Kidney epithelial cell (primary cell): ENCODE data around the gene HELB. TPM values are rescaled to one million over a fixed set of nuclear protein-coding genes. Genes with fewer than 3 reads are reported as not detected.

Experiments used
- DNase-seq: peaks from one replicate; pipeline ENCODE4 v3.0.0-alpha.2; 2010; ENCODE audit warnings: low read depth
- H3K27me3 ChIP-seq: 2 replicates; pipeline ENCODE4 v1.6.0; 2011; ENCODE audit warnings: low read length; ENCODE audit not compliant: control insufficient read depth, insufficient read depth
- H3K36me3 ChIP-seq: 2 replicates; pipeline ENCODE4 v1.5.1; 2011; ENCODE audit warnings: low read length; ENCODE audit not compliant: control insufficient read depth, insufficient read depth
- H3K4me3 ChIP-seq: 2 replicates; pipeline ENCODE4 v1.5.1; 2011; ENCODE audit warnings: low read depth, mild to moderate bottlenecking, control low read depth, low read length
- CTCF ChIP-seq: IDR thresholded peaks from 2 replicates; pipeline ENCODE4 v1.5.1; 2011; ENCODE audit warnings: mild to moderate bottlenecking, moderate library complexity, low read length, control low read depth, inconsistent platforms; ENCODE audit not compliant: insufficient read depth, poor library complexity, severe bottlenecking
- total RNA-seq: library from RNA; depleted of rRNA; stranded (reverse); fragments of >200 nt; gene quantifications from 2 replicates; pipeline ENCODE4 v1.2.3, GENCODE V29; 2015

HELB gene
- total RNA-seq, 1 donor from 2014 or later: 2.5 TPM

GRCh38 chr12:66321435-66321834, 19.1 kb downstream of the HELB start:
- no peak for DNase-seq
- Histone ChIP-seq H3K36me3 (no peaks in the 10 kb centered on the region), H3K27me3 (no peaks in the 10 kb centered on the region), H3K4me3 (no peak overlapping the region)
- TF ChIP-seq CTCF: no peak

GRCh38 chr12:66323017-66323416, 20.7 kb downstream of the HELB start:
- TF ChIP-seq CTCF: no peak
- DNase-seq: no peak
- Histone ChIP-seq H3K27me3 (no peaks in the 10 kb centered on the region), H3K4me3 (no peak overlapping the region), H3K36me3 (no peaks in the 10 kb centered on the region)

- no peak for TF ChIP-seq CTCF
- H3K36me3 ChIP-seq: no peaks in the 10 kb centered on the region
- H3K27me3 ChIP-seq: no peaks in the 10 kb centered on the region
- no peak for DNase-seq
- no peak overlapping the region for H3K4me3 ChIP-seq
Measured at GRCh38 chr12:66329941-66330340, 27.6 kb downstream of the HELB start.

GRCh38 chr12:66331016-66331415, 28.7 kb downstream of the HELB start:
- no peaks in the 10 kb centered on the region for H3K27me3 ChIP-seq
- no peak for TF ChIP-seq CTCF
- H3K36me3 ChIP-seq: no peaks in the 10 kb centered on the region
- no peak for DNase-seq
- H3K4me3 ChIP-seq: no peak overlapping the region

- DNase-seq: no peak
- H3K36me3 ChIP-seq: no peaks in the 10 kb centered on the region
- no peak for TF ChIP-seq CTCF
Measured at GRCh38 chr12:66331814-66332213, 29.5 kb downstream of the HELB start.

GRCh38 chr12:66335746-66336145, 33.5 kb downstream of the HELB start:
- no peak for DNase-seq
- H3K27me3 ChIP-seq: no peaks in the 10 kb centered on the region
- no peak overlapping the region for H3K4me3 ChIP-seq
- no peaks in the 10 kb centered on the region for H3K36me3 ChIP-seq
- TF ChIP-seq CTCF: no peak

More at GRCh38 chr12:66331814-66332213, 29.5 kb downstream of the HELB start:
- no peak overlapping the region for H3K4me3 ChIP-seq
- no peaks in the 10 kb centered on the region for H3K27me3 ChIP-seq
